NB4 (cell line): ENCODE measurements around the gene SERPINI1.

ENCODE experiments used
- POLR2A ChIP-seq: IDR thresholded peaks from 2 replicates; pipeline ENCODE4 v1.6.1; 2011; ENCODE audit warnings: mild to moderate bottlenecking; ENCODE audit not compliant: insufficient read length; ENCODE audit errors: extremely low read depth
- TF ChIP-seq, protein P1 (sequence below): IDR thresholded peaks from one replicate; pipeline ENCODE4 v1.5.1; 2012; ENCODE audit warnings: low read depth, low read length
- TF ChIP-seq, protein P2 (sequence below): IDR thresholded peaks from 2 replicates; pipeline ENCODE4 v1.6.1; 2011; ENCODE audit warnings: low read depth, low read length

DNA sequence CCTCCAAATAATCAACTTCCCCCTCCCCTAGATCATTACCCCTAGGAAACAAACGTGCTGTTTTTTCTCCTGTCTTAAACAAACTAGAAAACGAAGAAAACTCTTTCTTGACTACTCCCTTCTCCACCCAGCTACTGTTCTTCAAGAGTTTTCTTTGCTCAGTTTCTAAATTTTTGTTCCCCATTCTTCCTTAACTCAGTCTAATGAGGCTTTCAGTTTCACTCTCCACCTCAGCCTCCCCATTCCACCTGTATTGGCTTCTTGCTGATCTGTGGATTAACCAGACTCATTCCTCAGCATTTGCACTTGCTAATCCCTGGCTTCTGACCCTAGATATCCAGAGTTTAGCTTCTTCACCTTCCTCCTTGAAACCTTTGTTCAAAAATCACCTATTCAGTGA, 26.8 kb downstream of the SERPINI1 start:
- TF ChIP-seq, protein P1, sequence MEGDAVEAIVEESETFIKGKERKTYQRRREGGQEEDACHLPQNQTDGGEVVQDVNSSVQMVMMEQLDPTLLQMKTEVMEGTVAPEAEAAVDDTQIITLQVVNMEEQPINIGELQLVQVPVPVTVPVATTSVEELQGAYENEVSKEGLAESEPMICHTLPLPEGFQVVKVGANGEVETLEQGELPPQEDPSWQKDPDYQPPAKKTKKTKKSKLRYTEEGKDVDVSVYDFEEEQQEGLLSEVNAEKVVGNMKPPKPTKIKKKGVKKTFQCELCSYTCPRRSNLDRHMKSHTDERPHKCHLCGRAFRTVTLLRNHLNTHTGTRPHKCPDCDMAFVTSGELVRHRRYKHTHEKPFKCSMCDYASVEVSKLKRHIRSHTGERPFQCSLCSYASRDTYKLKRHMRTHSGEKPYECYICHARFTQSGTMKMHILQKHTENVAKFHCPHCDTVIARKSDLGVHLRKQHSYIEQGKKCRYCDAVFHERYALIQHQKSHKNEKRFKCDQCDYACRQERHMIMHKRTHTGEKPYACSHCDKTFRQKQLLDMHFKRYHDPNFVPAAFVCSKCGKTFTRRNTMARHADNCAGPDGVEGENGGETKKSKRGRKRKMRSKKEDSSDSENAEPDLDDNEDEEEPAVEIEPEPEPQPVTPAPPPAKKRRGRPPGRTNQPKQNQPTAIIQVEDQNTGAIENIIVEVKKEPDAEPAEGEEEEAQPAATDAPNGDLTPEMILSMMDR, result no peak
- no peak for TF ChIP-seq POLR2A
- TF ChIP-seq, protein P2, sequence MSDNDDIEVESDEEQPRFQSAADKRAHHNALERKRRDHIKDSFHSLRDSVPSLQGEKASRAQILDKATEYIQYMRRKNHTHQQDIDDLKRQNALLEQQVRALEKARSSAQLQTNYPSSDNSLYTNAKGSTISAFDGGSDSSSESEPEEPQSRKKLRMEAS, result no peak
